Activated CD4-positive, alpha-beta T cell treated with anti-CD3 and anti-CD28 coated beads for 48 hours (primary cell): ENCODE data around the gene IFIT5.
"Not testable (repeated sequence)": the region's sequence is repeated elsewhere in the genome, so short reads cannot be mapped to it uniquely, and the experiment has no call there.

Experiments
- DNase-seq: peaks from one replicate; pipeline ENCODE4 v3.0.0-alpha.2; 2020

Gene IFIT5

DNA sequence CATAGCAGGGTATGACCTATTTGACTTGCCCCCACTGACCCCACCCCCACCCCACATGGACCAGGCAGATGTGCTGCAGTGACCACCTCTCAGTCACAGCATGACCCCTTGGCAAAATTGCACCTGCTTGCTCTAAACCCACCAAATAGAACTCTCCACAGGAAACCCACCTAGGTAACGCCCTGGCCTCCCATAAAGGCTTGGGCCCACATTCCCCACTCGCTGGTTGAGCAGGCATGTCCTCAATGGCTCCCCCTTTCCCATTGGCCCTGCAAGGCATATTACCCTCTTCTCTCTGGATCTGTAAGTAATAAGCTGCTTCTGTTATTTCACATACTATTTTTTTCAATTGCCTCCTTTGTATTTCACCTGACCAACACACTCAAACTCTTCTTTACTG, 19.2 kb upstream of the IFIT5 start:
- DNase-seq, result no peak

DNA sequence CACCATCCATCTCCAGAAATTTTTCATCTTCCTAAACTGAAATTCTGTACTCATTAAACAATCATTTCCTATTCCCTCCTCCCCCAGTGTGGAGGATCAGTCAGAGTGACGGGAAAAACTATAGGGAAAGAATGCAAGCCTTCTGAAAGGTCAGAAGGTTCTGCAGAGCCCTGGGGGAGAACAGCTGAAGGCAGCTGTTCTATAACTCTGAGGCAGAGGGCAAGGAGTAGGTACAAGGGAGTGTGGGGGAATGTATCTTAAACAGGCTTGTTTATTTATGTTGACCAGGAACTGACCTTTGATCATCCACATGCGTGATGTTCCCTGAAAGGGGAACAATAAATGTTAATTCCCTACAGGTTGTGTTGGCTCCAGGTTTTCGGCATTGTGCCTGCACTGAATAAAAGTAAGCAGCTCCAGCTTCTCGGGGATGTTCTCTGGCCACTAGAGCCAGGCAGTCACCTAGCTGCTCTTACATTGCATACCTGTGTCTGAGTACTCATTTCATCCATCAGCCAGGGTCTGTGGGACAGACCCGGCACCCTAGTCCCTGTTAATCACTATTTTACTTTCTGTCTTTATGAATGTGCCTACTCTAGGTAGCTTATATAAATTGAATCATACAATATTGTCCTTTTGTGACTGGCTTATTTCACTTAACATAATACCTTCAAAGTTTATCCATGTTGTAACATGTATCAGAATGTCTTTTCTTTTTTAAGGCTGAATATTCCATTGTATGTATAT, 16.2 kb upstream of the IFIT5 start:
- DNase-seq, result no peak

DNA sequence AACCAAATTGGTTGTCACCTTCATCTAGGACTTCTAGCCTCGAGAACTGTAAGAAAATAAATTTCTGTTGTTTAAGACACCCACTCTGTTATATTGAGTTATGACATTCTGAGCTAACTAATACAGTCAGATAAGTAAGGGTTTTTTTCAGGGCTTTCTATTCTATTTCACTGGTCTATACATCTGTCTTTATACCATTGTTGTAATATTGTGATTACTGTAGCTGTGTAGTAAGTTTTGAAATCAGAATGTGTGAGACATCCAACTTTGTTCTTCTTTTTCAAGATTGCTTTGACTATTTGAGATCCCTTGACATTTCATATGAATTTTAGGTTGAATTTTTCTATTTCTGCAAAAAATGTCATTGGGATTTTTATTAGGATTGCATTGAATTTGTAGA, 14.4 kb upstream of the IFIT5 start:
- no peak for DNase-seq

DNA sequence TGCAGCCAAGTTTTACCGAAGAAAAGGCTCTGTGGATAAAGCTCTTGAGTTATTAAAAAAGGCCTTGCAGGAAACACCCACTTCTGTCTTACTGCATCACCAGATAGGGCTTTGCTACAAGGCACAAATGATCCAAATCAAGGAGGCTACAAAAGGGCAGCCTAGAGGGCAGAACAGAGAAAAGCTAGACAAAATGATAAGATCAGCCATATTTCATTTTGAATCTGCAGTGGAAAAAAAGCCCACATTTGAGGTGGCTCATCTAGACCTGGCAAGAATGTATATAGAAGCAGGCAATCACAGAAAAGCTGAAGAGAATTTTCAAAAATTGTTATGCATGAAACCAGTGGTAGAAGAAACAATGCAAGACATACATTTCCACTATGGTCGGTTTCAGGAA, 11.3 kb upstream of the IFIT5 start:
- DNase-seq, result no peak

DNA sequence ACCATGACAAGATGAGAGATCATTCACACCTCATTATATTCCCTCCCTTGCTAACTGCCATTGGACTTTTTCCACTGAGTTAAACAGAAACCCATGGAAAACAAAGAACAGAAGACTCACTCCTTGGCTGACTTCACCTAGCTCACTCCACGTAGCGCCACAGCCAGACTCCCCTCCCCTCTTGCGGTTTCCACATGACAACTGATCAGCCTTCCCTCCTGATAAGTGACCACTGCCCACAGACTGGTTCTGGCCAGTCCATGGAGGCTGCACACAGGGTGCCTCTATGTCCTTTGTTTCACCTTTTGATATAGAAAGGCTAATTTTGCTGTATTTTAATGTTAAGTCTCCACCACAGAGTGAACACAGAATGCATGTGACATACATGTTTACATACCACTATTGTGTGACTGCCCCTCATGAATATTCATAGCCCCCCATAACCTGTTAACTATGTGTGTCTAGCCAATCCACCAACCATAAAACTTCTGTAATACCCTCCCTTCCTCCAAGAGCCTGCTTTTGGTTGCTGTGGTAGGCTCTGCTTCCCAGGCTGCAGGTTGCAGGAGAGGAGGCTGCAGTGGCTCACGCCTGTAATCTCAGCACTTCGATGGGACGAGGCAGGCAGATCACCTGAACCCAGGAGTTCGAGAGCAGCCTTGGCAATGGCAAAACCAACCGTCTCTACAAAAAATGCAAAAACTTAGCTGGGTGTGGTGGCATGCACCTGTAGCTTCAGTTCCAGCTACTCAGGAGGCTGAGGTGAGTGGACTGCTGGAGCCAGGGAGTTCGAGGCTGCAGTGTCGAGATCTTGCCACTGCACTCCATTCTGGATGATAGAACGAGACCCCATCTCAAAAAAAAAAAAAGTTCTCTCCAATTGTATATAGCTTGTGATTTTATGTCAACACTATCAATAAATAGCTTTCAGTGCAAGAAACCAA, 10.0 kb upstream of the IFIT5 start:
- DNase-seq, result no peak

DNA sequence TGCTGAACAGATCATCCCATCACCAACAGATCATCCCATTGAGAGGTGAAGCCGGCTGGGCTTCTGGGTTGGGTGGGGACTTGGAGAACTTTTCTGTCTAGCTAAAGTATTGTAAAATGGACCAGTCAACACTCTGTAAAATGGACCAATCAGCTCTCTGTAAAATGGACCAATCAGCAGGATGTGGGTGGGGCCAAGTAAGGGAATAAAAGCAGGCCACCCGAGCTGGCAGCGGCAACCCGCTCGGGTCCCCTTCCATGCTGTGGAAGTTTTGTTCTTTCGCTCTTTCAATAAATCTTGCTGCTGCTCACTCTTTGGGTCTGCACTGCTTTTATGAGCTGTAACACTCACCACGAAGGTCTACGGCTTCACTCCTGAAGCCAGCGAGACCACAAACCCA, 8.2 kb upstream of the IFIT5 start:
- not testable (repeated sequence) for DNase-seq

DNA sequence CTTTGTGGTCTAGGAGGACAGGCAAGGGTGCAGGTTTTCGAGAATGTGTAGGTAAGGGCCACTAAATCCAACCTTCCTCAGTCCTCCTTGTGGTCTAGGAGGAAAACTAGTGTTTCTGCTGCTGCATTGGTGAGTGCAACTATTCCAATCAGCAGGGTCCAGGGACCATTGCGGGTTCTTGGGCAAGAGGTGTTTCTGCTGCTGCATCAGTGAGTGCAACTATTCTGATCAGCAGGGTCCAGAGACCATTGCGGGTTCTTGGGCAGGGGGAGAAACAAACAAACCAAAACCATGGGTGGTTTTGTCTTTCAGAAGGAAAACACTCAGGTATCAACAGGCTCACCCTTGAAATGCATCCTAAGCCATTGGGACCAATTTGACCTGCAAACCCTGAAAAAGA, 6.6 kb upstream of the IFIT5 start:
- DNase-seq, result not testable (repeated sequence)

DNA sequence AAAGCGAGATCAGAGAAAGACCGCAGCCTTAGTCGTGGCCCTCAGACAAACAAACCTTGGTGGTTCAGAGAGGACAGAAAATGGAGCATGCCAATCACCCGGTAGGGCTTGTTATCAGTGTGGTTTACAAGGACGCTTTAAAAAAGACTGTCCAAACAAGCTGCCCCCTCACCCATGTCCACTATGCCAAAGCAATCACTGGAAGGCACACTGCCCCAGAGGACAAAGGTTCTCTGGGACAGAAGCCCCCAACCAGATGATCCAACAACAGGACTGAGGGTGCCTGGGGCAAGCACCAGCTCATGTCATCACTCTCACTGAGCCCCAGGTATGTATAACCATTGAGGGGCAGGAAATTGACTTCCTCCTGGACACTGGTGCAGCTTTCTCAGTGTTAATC, 5.1 kb upstream of the IFIT5 start:
- DNase-seq, result not testable (repeated sequence)

DNA sequence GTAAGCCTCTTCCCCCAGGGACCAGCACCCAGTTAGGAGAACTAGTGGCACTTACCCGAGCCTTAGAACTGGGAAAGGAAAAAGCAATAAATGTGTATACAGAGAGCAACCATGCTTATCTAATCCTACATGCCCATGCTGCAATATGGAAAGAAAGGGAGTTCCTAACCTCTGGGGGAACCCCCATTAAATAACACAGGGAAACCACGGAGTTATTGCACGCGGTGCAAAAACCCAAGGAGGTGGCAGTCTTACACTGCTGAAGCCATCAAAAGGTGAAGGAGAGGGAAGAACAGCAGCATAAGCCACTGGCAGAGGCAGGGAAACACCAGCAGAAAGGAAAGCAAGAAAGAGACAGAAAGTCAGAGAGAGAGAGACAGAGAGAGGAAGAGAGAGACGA, 3.8 kb upstream of the IFIT5 start:
- DNase-seq, result not testable (repeated sequence)

DNA sequence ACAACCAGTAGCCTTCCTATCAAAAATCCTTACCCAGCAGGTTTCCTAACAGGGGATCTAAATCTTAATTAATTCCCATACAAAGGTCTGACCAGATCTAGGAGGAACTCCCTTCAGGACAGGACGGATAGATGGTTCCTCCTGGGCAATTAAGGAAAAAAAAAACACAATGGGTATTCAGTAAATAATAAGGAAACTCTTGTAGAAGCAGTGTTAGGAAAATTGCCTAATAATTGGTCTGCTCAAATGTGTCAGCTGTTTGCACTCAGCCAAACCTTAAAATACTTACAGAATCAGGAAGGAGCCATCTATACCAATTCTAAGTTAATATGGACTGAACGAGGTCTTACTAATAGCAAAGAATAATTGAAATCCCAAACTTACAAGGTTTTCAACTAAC, 3.2 kb upstream of the IFIT5 start:
- not testable (repeated sequence) for DNase-seq

DNA sequence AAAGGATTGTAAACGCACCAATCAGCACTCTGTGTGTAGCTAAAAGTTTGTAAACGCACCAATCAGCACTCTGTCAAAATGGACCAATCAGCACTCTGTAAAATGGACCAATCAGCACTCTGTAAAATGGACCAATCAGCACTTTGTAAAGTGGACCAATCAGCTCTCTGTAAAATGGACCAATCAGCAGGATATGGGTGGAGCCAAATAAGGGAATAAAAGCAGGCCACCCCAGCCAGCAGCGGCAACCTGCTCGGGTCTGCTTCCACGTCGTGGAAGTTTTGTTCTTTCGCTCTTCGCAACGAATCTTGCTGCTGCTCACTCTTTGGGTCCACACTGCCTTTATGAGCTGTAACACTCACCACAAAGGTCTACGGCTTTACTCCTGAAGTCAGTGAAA, 2.1 kb upstream of the IFIT5 start:
- DNase-seq, result peak; percentile 56

DNA sequence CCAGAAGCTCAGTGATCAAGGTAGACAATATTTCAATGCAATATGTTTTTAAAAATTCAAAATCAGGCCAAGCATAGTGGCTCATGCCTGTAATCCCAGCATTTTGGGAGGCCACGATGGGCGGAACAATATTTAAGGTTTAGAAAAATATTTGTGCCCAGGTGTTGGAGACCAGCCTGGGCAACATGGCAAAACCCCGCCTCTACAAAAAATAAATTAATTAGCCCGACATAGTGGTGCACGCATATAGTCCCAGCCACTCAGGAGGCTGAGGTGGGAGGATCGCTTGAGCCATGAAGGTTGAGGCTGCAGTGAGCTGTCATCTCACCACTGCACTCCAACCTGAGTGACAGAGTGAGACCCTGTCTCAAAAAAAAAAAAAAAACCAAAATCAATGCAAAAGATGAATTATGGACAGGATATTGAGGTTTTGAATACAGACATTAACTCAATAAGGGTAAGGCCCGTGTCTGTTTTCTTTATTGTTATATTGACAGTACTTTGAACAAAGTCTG, 913 bp upstream of the IFIT5 start:
- no peak for DNase-seq

DNA sequence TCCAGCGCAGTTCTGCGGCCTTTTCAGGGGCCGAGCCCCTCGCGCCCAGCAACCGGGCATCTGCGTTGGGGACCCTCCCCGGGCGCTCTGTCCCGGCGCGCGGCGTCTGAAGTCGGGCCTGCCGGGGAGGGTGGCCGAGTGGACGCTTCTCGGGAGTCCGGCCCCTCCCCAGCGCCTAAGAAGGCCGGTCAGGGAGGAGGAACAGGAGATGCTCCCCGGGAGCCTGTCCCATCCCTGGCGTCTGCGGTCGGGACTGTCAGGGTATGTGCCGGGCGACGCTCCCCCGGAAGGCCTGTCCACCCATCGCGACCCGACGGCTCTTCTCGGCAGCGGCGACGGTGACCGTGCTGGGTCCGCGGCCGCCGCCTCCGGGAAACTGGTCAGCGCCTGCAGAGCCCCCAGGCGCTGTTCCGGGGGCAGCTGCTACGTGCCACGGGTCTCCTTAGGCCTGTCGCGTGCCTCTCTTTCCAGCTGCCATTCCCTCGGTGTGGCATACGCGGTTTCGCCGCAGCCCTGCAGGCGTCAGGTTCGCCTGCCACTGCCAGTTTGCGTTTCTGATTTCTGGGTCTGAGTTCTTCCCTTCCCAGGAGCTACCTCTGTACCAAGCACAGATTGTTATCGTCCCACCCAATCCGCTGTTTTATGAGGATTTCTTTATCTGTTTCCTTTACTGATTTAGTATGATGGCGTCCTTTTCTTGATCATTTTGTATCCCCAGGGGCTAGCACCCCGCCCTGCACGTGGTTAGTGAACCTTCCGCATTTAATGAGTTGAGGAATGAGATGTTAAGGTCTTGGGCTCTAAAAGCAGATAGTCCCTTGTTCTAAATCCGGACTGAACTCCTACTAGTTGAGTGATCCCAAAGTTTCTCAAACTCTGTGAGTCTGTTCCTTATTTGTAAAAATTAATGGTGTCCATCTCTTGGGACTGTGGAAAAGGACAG, 782 bp downstream of the IFIT5 start:
- DNase-seq, result peak; percentile 53

DNA sequence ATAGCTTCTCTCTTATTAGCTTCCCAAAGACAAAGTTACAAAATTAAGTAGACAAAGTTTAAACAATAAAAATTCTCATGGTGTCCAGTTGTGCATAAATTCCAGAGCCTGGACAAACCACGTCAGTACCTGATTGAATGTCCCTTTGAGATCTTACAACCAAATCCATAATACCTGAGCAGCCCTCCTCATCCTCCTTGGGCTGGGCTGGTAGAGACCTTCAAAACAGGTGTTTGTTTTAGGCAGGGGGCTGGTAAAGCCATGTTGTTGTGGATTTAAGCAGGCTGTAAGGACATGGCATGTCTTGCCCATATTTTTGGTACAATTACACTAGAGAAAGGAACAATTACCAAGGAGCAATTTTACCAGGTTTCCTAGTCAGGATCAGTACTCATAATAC, 2.1 kb downstream of the IFIT5 start:
- DNase-seq, result no peak

DNA sequence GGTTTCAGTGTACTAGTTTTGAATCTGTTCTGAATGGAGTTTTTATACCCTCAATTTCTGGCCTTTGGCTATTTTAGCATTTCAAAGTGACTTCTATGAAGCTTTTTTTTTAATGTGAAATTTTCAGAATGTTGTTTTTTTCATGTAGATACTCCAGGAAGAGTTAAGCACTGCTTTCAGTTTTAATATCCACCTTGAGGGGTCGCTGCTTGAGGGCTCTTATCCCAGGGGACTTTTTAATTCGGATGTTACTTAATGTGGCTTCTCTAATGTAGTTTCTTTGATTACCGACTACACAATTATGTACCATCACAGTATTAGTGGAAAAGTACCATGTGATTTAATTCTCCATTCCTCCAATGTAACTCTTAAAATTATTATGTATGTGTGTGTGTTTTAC, 5.2 kb downstream of the IFIT5 start:
- no peak for DNase-seq

DNA sequence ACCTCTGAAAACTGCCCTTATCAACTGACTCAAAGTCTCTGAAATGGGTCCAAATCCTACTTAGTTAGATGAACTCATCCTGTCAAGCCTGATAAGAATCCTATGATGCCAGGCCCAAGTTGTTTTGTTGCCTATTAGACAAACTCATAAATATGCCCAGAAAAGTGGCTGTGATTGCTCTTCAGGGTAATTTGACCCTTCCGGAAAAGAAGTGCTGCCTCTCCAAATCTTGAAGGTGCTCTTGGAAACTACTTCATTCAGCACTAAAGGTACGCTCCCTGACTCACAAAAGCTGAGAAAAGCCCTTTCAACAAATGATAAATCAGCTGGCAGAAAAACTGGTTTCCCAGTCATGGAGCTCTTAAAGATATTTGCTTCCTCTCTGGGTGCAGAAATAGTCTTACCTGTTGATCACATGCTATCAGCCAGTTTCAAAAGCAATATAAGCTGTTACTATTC, 6.7 kb downstream of the IFIT5 start:
- DNase-seq, result no peak

DNA sequence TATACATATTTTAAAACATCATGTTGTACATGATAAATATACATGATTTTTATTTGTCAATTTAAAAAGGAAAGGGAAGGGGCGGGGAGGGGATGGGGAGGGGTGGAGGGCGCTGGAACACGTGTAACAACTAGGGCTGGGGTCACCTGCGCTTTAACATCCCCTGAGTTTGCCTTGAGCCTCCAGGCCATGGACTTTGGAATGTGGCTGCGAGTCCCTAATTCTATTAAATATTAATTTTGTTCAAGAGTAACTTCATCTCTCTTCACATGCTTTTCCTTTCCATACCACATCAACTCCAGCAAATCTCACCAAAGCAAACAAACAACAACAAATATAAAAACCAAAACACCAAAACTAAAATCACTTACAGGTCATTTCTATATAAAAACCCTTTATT, 10.6 kb downstream of the IFIT5 start:
- no peak for DNase-seq

DNA sequence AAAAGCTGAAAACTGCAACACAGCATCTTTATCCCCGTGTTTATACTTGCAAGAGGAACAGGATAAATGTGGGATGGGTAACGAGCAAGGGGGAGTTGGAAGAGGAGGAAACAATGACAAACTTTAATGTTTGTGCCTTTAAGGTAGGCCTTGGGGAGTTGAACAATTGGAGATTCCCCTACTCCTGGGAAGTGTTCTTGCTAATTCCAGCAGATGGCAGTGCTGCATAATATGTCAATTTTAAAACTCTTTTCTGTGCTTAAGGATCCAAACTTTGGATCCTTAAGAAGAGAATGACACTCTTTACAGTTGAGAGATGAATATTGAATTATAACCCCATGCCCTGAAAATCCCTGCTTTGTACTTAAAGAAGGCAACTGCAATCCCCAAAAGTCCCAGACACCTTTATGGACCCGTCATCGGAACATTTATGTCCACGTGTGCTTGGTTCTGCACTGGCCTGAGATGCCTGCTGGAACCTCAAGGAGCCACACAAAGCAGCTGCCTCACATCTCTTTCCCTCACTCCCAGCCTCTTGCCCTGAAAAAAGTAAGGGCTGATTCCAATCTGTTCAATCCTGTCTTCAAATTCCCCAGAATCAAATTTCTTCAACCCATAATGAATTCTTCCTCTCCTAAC, 12.0 kb downstream of the IFIT5 start:
- no peak for DNase-seq

DNA sequence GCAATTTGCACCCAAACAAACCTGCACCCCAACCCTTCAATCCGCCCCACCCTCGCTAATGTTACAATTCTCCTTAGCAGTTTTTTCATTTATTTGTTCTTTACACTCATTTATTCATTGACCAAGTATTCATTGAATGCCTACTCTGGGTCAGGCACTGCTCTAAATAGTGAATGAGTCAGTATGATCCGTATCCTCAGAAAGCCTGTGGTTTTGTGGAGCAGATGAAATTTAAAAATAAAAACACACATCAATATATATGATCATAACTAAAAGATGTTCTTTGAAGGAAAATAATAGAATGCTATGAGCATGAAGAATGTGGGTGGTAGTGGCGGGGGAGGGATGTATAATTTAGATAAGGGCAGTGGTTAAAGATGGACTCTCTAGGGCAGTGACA, 13.3 kb downstream of the IFIT5 start:
- DNase-seq, result no peak

DNA sequence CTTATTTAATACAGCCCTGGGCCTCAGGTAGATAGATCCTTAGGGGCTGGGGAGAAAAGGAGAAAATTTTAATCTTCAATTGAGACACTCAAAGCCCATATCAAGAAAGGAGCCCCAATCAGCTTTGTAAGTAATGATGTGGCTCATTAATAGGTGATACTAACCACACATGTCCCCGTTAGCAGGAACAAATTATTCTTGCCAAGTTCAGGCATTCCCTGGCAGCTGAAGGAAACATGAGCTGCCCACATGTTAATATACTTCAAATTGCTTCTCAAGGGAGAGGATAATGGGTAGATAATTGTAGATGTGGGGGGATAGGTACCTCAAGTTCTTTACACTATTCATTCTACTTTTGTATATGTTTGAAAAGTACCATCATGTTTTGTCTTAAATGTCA, 14.5 kb downstream of the IFIT5 start:
- DNase-seq, result no peak

DNA sequence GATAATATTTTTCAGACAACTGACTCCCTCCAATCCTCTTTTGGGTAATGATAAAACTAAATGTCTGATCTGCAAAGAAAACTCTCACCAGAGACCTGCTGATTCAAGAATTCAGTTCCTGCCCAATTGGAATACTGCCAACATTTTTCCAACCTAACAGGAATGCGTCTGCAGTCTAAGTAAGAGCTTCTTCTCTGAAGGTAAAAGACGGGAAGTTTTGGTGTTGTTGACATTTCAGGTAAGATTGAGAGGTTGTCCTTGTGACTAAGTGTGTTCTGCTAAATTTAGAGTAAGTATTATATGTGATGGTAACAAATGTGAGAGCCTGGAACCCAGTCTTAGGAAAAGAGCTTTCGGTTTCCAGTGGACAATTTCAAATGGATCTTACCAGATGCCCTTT, 17.6 kb downstream of the IFIT5 start:
- no peak for DNase-seq

DNA sequence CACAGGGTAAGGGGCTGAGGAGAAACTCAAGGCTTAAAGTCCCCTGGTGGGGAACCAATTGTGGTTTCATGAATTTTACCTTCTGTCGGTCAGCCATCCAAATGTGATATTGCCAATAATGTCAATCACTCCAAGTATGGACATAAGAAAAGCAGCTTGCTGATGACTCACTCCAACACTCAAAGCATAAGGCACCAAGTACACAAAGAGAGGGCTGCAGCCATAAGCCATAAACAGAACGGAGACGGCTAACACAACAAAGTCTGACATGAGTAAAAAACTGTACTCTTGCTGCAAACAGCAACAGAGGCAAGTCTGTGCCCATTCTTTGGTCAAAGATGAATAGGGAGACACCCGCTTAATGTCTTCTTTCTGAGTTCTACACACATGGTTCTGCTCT, 24.2 kb downstream of the IFIT5 start:
- DNase-seq, result no peak
